ENCODE measurements around the gene MYL6. TPM values are rescaled to one million over a fixed set of nuclear protein-coding genes. Genes with fewer than 3 reads are reported as not detected.

Gene MYL6
- total RNA-seq, 1 experiment from 2014 or later, result 1,181 TPM

- WGBS (ENCODE audit: extremely low coverage, insufficient read length, low lambda C conversion rate), result no CpG with 5 or more reads among the region's 6 CpGs
- DNase-seq, result peak; percentile 86
- Histone ChIP-seq H3K27me3 (ENCODE audit: insufficient read depth, low read length) (no peaks in the 10 kb centered on the region), H3K79me2 (ENCODE audit: insufficient read depth, low read length) (peaks cover 3% of the 10 kb centered on the region; the same call in 1 of the 2 replicates), H3K9ac (ENCODE audit: extremely low read depth, insufficient read length, low read length) (peak overlapping the region; percentile 98), H2BK12ac (ENCODE audit: insufficient read length, low read depth, low read length) (no peak overlapping the region), H3K14ac (ENCODE audit: insufficient read depth, low read length) (peak overlapping the region; percentile 92; the same call in 1 of the 2 replicates), H3K56ac (ENCODE audit: insufficient read length, low read depth, low read length) (no peak overlapping the region), H3T11ph (ENCODE audit: low read length) (no peak overlapping the region), H3K9me3 (ENCODE audit: control insufficient read depth, low read depth, low read length) (no peaks in the 10 kb centered on the region), H3K23ac (ENCODE audit: insufficient read length, low read depth, low read length) (no peak overlapping the region), H3K18ac (ENCODE audit: insufficient read length, low read depth, low read length) (peak overlapping the region; percentile 81), H3K23me2 (ENCODE audit: insufficient read length, low read depth, low read length, poor library complexity, severe bottlenecking) (peaks cover 15% of the 10 kb centered on the region), H3K79me1 (ENCODE audit: insufficient read depth, low read depth, low read length, poor library complexity, severe bottlenecking) (peaks cover 2% of the 10 kb centered on the region), H3K4me2 (ENCODE audit: insufficient read depth, insufficient read length, low read length) (peak overlapping the region; percentile 80), H4K91ac (ENCODE audit: insufficient read length, low read depth, low read length) (no peak overlapping the region), H4K8ac (replicated peaks; ENCODE audit: insufficient read length, low read depth, low read length) (no peak overlapping the region), H2BK120ac (ENCODE audit: low read depth, low read length, poor library complexity, severe bottlenecking) (no peak overlapping the region), H2AFZ (ENCODE audit: low read length) (no peak overlapping the region), H3K27ac (ENCODE audit: insufficient read length, low read depth, low read length) (peak overlapping the region; percentile 3), H3K4me1 (ENCODE audit: insufficient read depth, low read length) (peaks cover 5% of the 10 kb centered on the region; the same call in 1 of the 2 replicates), H2BK5ac (ENCODE audit: insufficient read length, low read length) (no peak overlapping the region), H2AK5ac (ENCODE audit: insufficient read length, low read length) (no peak overlapping the region), H4K5ac (ENCODE audit: insufficient read length, low read depth, low read length) (no peak overlapping the region), H2BK20ac (ENCODE audit: low read depth, low read length, poor library complexity, severe bottlenecking) (no peak overlapping the region), H2BK15ac (ENCODE audit: low read depth, low read length) (no peak overlapping the region), H4K20me1 (ENCODE audit: control insufficient read depth, insufficient read depth, insufficient read length) (no peaks in the 10 kb centered on the region), H3K4ac (ENCODE audit: low read depth, low read length) (no peak overlapping the region; the same call in 1 of the 2 replicates)
- Mint-ChIP-seq H3K9me3 (peaks cover 0 to 4% of the 10 kb centered on the region in 2 experiments; a peak in 3 of 5 replicates), H3K27me3 (ENCODE audit: low read depth) (peaks cover 10% of the 10 kb centered on the region; the same call in 1 of the 2 replicates), H3K4me1 (peaks cover 53 to 71% of the 10 kb centered on the region in 2 experiments), H3K36me3 (ENCODE audit: insufficient read depth in 1 of 3, low read depth in 3 of 3) (peaks cover 64 to 76% (median 70%) of the 10 kb centered on the region in 3 experiments), H3K27ac (peak overlapping the region; percentile 96 to 98 (median 97)), H3K4me3 (peak overlapping the region; percentile 93 to 96)
- TF ChIP-seq, protein P1, sequence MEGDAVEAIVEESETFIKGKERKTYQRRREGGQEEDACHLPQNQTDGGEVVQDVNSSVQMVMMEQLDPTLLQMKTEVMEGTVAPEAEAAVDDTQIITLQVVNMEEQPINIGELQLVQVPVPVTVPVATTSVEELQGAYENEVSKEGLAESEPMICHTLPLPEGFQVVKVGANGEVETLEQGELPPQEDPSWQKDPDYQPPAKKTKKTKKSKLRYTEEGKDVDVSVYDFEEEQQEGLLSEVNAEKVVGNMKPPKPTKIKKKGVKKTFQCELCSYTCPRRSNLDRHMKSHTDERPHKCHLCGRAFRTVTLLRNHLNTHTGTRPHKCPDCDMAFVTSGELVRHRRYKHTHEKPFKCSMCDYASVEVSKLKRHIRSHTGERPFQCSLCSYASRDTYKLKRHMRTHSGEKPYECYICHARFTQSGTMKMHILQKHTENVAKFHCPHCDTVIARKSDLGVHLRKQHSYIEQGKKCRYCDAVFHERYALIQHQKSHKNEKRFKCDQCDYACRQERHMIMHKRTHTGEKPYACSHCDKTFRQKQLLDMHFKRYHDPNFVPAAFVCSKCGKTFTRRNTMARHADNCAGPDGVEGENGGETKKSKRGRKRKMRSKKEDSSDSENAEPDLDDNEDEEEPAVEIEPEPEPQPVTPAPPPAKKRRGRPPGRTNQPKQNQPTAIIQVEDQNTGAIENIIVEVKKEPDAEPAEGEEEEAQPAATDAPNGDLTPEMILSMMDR (conservative IDR thresholded peaks at IDR 0.05), result no peak
Observed at GRCh38 chr12:56158926-56159461, 835 bp downstream of the MYL6 start.
